ENCODE data around the gene RAP1GAP. TPM values are rescaled to one million over a fixed set of nuclear protein-coding genes. Genes with fewer than 3 reads are reported as not detected.
A peak's percentile ranks its signal among the peaks of the same experiment; 100 is the strongest.

RAP1GAP gene
- total RNA-seq, 4 donors from 2014 or later: 1.9 to 6.8 (median 5.0) TPM

DNA sequence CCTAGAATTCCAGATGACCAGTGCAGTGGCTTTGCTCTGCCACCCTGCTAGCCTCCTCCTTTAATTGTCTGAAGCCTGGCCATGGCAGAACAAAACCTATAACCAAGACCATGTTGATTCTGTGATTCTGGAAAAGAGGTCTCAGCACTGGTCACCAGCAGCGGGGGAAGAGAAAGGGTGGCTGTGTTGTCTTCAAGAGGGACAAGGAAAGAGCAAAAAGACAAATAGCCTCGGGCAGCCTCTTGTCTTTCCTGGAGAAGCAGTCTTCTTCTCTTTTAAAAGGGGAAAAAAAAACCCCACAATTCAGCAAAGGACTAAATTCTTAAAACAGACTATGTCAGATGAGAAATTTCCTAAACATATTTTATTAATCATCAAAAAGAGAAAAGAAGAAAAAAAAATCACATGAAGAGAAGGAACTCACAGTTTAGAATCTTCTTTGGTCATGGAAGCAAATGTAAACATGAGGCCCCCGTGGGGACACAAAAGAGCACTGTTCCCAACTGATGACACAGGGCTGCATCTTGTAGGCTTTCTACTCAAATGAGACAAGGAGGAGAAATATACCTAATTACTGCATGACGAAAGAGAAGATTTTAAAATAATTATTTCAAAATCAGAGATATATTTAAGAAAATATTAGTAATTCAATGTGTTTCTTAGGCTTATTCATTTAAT is 36.3 kb upstream of the RAP1GAP start:
- peaks cover 3 to 95% (median 25%) of the 10 kb centered on the region in 3 donors for H3K36me3 ChIP-seq
- WGBS, 2 donors: 74% methylated on average over 4 of the region's 4 CpGs
- H3K4me3 ChIP-seq: no peak overlapping the region

GRCh38 chr1:21704145-21704544 is 35.0 kb upstream of the RAP1GAP start:
- TF ChIP-seq, protein P1, sequence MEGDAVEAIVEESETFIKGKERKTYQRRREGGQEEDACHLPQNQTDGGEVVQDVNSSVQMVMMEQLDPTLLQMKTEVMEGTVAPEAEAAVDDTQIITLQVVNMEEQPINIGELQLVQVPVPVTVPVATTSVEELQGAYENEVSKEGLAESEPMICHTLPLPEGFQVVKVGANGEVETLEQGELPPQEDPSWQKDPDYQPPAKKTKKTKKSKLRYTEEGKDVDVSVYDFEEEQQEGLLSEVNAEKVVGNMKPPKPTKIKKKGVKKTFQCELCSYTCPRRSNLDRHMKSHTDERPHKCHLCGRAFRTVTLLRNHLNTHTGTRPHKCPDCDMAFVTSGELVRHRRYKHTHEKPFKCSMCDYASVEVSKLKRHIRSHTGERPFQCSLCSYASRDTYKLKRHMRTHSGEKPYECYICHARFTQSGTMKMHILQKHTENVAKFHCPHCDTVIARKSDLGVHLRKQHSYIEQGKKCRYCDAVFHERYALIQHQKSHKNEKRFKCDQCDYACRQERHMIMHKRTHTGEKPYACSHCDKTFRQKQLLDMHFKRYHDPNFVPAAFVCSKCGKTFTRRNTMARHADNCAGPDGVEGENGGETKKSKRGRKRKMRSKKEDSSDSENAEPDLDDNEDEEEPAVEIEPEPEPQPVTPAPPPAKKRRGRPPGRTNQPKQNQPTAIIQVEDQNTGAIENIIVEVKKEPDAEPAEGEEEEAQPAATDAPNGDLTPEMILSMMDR (IDR thresholded peaks at IDR 0.05): no peak
- TF ChIP-seq POLR2A (IDR thresholded peaks at IDR 0.05): no peak
- H3K4me3 ChIP-seq: no peak overlapping the region
- DNase-seq: no peak
- H3K27me3 ChIP-seq: no peaks in the 10 kb centered on the region
- H3K36me3 ChIP-seq: peaks cover 8 to 100% (median 33%) of the 10 kb centered on the region in 3 donors
- no peaks in the 10 kb centered on the region for H3K9me3 ChIP-seq
- intact Hi-C loops (cut with DNase I): loop anchor here (10.0 kb wide), 1 partner anchor 261 kb away; no protein-coding TSS in a partner anchor
- peaks cover 0 to 4% (median 0%) of the 10 kb centered on the region in 3 donors for H3K4me1 ChIP-seq
- H3K27ac ChIP-seq: no peak overlapping the region
- whole genome bisulfite sequencing, 2 donors: 87 to 92% methylated on average over 5 of the region's 5 CpGs

More for the DNA sequence above, 36.3 kb upstream of the RAP1GAP start:
- Histone ChIP-seq H3K27ac (no peak overlapping the region), H3K27me3 (no peaks in the 10 kb centered on the region), H3K9me3 (no peaks in the 10 kb centered on the region), H3K4me1 (peaks cover 0 to 4% (median 0%) of the 10 kb centered on the region in 3 donors)
- intact Hi-C loops (cut with DNase I): loop anchor here (10.0 kb wide), 1 partner anchor 259 kb away; no protein-coding TSS in a partner anchor
- DNase-seq: no peak
- TF ChIP-seq, protein P1 (IDR thresholded peaks at IDR 0.05): no peak
- no peak for TF ChIP-seq POLR2A (IDR thresholded peaks at IDR 0.05)

GRCh38 chr1:21703318-21703963 is 34.3 kb upstream of the RAP1GAP start:
- H3K4me1 ChIP-seq: peaks cover 0 to 4% (median 0%) of the 10 kb centered on the region in 3 donors
- H3K27me3 ChIP-seq: no peaks in the 10 kb centered on the region
- H3K9me3 ChIP-seq: no peaks in the 10 kb centered on the region
- no peak overlapping the region for H3K27ac ChIP-seq
- no peak for TF ChIP-seq POLR2A (IDR thresholded peaks at IDR 0.05)
- TF ChIP-seq, protein P1 (IDR thresholded peaks at IDR 0.05): peak in 4 of 6 experiments; percentile 32 to 53 (median 42)
- intact Hi-C loops (cut with DNase I): loop anchor here (10.0 kb wide), 1 partner anchor 261 kb away; no protein-coding TSS in a partner anchor
- peaks cover 8 to 99% (median 33%) of the 10 kb centered on the region in 3 donors for H3K36me3 ChIP-seq
- 52 to 79% methylated on average over 3 of the region's 3 CpGs for WGBS, 2 donors
- no peak overlapping the region for H3K4me3 ChIP-seq
- no peak for DNase-seq

GRCh38 chr1:21702780-21703179 is 33.6 kb upstream of the RAP1GAP start:
- H3K27me3 ChIP-seq: no peaks in the 10 kb centered on the region
- no peaks in the 10 kb centered on the region for H3K9me3 ChIP-seq
- intact Hi-C loops (cut with DNase I): loop anchor here (10.0 kb wide), 1 partner anchor 262 kb away; no protein-coding TSS in a partner anchor
- H3K4me3 ChIP-seq: no peak overlapping the region
- TF ChIP-seq, protein P1 (IDR thresholded peaks at IDR 0.05): no peak
- 91 to 96% methylated on average over 4 of the region's 4 CpGs for WGBS, 2 donors
- H3K27ac ChIP-seq: no peak overlapping the region
- peaks cover 8 to 95% (median 33%) of the 10 kb centered on the region in 3 donors for H3K36me3 ChIP-seq
- peaks cover 0 to 4% (median 0%) of the 10 kb centered on the region in 3 donors for H3K4me1 ChIP-seq
- DNase-seq: no peak

- Histone ChIP-seq H3K27me3 (no peaks in the 10 kb centered on the region), H3K4me1 (peaks cover 0 to 3% (median 0%) of the 10 kb centered on the region in 3 donors), H3K4me3 (no peak overlapping the region), H3K36me3 (peaks cover 8 to 95% (median 30%) of the 10 kb centered on the region in 3 donors), H3K27ac (no peak overlapping the region), H3K9me3 (no peaks in the 10 kb centered on the region)
- TF ChIP-seq POLR2A (IDR thresholded peaks at IDR 0.05): no peak
- TF ChIP-seq, protein P1 (IDR thresholded peaks at IDR 0.05): no peak
- DNase-seq: no peak
- 90 to 92% methylated on average over 6 of the region's 6 CpGs for WGBS, 2 donors
- intact Hi-C loops (cut with DNase I): loop anchor here (10.0 kb wide), 1 partner anchor 263 kb away; no protein-coding TSS in a partner anchor
Observed at GRCh38 chr1:21701401-21701800, 32.2 kb upstream of the RAP1GAP start.
